ENCODE data around the gene SETBP1. TPM values are rescaled to one million over a fixed set of nuclear protein-coding genes. Genes with fewer than 3 reads are reported as not detected.

SETBP1 gene
- total RNA-seq, 1 donor from 2014 or later = 13.6 TPM

DNA sequence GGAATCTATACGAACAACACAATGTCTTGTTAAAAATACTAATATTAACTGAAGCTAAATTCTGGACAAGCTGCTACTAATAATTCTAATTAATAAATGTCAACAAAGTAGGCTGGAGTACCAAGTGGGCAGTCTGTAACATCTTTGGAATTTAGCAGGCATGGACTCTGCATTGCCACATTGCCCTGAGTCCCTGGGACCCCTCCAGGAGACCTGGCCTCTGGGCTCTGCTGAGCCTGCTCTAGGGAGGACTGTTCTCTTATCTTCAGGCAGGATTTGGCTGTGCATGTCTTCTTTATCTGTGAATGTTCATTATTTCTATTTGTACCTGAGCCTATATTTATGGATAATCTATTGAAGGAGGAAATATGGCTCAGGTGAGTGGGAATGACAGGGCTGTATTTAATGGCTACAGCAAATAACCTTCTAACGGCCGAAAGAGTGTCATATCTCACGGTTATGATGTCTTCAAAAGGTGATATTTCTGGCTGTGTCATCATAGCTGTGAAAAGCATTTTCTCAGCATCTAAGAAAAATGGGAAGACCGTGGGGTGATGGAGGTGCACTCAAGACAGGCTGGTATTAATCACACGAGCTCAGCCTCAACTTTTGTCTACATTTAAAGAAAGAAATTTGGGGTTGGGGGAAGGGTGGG, 28.6 kb upstream of the SETBP1 start:
- Histone ChIP-seq H3K36me3 (ENCODE audit: control insufficient read depth in 3 of 3, insufficient read depth in 3 of 3, low read length in 3 of 3) (no peaks in the 10 kb centered on the region), H3K9me3 (ENCODE audit: control insufficient read depth in 3 of 3, low read length in 3 of 3) (no peaks in the 10 kb centered on the region), H3K27ac (ENCODE audit: low read depth, low read length) (no peak overlapping the region)

DNA sequence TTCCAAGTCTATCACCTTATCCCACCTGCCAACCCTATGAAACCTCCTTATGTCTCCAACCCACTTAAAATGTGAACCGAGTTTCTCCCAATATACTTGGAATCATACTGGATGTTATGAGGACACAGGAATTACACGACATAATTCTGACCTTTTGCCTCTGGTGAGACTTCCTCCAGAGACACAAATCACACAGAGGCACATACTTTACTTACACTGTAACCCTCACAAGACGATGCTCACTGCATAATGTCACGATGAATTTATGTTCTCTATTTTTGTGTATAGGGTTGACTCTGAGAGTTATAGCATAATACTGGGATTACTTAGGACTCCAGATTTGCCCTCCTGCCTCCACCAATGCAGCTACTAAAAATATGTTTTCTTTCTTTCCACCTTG, 28.0 kb upstream of the SETBP1 start:
- no peaks in the 10 kb centered on the region for H3K4me1 ChIP-seq (ENCODE audit: control insufficient read depth in 3 of 3, insufficient read depth in 3 of 3, low read length in 3 of 3)
- no peaks in the 10 kb centered on the region for H3K9me3 ChIP-seq (ENCODE audit: control insufficient read depth in 3 of 3, low read length in 3 of 3)
- H3K27ac ChIP-seq (ENCODE audit: low read depth, low read length) = no peak overlapping the region
- no peak overlapping the region for H3K4me3 ChIP-seq (ENCODE audit: low read length in 3 of 3)
- H3K9ac ChIP-seq (ENCODE audit: low read depth in 1 of 3, low read length in 3 of 3) = no peak overlapping the region
- no peaks in the 10 kb centered on the region for H3K36me3 ChIP-seq (ENCODE audit: control insufficient read depth in 3 of 3, insufficient read depth in 3 of 3, low read length in 3 of 3)
- H3K27me3 ChIP-seq (ENCODE audit: control insufficient read depth in 3 of 3, insufficient read depth in 3 of 3, low read length in 3 of 3) = no peaks in the 10 kb centered on the region

More for the DNA sequence above, 28.6 kb upstream of the SETBP1 start:
- H3K4me1 ChIP-seq (ENCODE audit: control insufficient read depth in 3 of 3, insufficient read depth in 3 of 3, low read length in 3 of 3) = no peaks in the 10 kb centered on the region
- no peak overlapping the region for H3K9ac ChIP-seq (ENCODE audit: low read depth in 1 of 3, low read length in 3 of 3)
- H3K4me3 ChIP-seq (ENCODE audit: low read length in 3 of 3) = no peak overlapping the region
- no peaks in the 10 kb centered on the region for H3K27me3 ChIP-seq (ENCODE audit: control insufficient read depth in 3 of 3, insufficient read depth in 3 of 3, low read length in 3 of 3)

DNA sequence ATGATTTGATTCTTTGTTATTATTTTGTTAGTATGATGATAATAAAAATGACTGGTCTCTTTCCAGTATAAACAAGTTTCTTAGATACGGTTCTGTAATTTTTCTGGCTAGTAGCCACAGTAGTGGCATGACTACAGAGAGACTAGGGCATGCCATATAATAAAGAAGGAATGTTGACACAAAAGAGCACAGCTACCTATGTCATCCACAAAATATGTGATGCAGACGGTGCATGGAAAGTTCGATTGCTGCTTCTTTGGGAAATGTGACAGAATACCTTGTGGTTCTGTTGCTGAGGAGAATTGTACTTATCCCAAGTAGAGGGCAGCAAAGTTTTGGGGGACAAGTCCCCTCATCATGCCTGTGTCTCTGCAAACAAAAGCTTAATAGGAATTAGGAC, 26.1 kb upstream of the SETBP1 start:
- H3K4me3 ChIP-seq (ENCODE audit: low read length in 3 of 3) = no peak overlapping the region

GRCh38 chr18:44655435-44655834, 25.3 kb upstream of the SETBP1 start:
- Histone ChIP-seq H3K4me1 (ENCODE audit: control insufficient read depth in 3 of 3, insufficient read depth in 3 of 3, low read length in 3 of 3) (no peaks in the 10 kb centered on the region), H3K4me3 (ENCODE audit: low read length in 3 of 3) (no peak overlapping the region), H3K36me3 (ENCODE audit: control insufficient read depth in 3 of 3, insufficient read depth in 3 of 3, low read length in 3 of 3) (no peaks in the 10 kb centered on the region), H3K9me3 (ENCODE audit: control insufficient read depth in 3 of 3, low read length in 3 of 3) (no peaks in the 10 kb centered on the region), H3K9ac (ENCODE audit: low read depth in 1 of 3, low read length in 3 of 3) (no peak overlapping the region), H3K27ac (ENCODE audit: low read depth, low read length) (no peak overlapping the region), H3K27me3 (ENCODE audit: control insufficient read depth in 3 of 3, insufficient read depth in 3 of 3, low read length in 3 of 3) (no peaks in the 10 kb centered on the region)

More for the DNA sequence above, 26.1 kb upstream of the SETBP1 start:
- no peaks in the 10 kb centered on the region for H3K36me3 ChIP-seq (ENCODE audit: control insufficient read depth in 3 of 3, insufficient read depth in 3 of 3, low read length in 3 of 3)
- H3K4me1 ChIP-seq (ENCODE audit: control insufficient read depth in 3 of 3, insufficient read depth in 3 of 3, low read length in 3 of 3) = no peaks in the 10 kb centered on the region
- no peaks in the 10 kb centered on the region for H3K9me3 ChIP-seq (ENCODE audit: control insufficient read depth in 3 of 3, low read length in 3 of 3)
- H3K27me3 ChIP-seq (ENCODE audit: control insufficient read depth in 3 of 3, insufficient read depth in 3 of 3, low read length in 3 of 3) = no peaks in the 10 kb centered on the region
- no peak overlapping the region for H3K27ac ChIP-seq (ENCODE audit: low read depth, low read length)
- no peak overlapping the region for H3K9ac ChIP-seq (ENCODE audit: low read depth in 1 of 3, low read length in 3 of 3)

- Histone ChIP-seq H3K27me3 (ENCODE audit: control insufficient read depth in 3 of 3, insufficient read depth in 3 of 3, low read length in 3 of 3) (no peaks in the 10 kb centered on the region), H3K9me3 (ENCODE audit: control insufficient read depth in 3 of 3, low read length in 3 of 3) (no peaks in the 10 kb centered on the region), H3K4me3 (ENCODE audit: low read length in 3 of 3) (no peak overlapping the region), H3K36me3 (ENCODE audit: control insufficient read depth in 3 of 3, insufficient read depth in 3 of 3, low read length in 3 of 3) (no peaks in the 10 kb centered on the region), H3K4me1 (ENCODE audit: control insufficient read depth in 3 of 3, insufficient read depth in 3 of 3, low read length in 3 of 3) (no peaks in the 10 kb centered on the region), H3K27ac (ENCODE audit: low read depth, low read length) (no peak overlapping the region), H3K9ac (ENCODE audit: low read depth in 1 of 3, low read length in 3 of 3) (no peak overlapping the region)
Observed at GRCh38 chr18:44659771-44660170, 20.9 kb upstream of the SETBP1 start.

DNA sequence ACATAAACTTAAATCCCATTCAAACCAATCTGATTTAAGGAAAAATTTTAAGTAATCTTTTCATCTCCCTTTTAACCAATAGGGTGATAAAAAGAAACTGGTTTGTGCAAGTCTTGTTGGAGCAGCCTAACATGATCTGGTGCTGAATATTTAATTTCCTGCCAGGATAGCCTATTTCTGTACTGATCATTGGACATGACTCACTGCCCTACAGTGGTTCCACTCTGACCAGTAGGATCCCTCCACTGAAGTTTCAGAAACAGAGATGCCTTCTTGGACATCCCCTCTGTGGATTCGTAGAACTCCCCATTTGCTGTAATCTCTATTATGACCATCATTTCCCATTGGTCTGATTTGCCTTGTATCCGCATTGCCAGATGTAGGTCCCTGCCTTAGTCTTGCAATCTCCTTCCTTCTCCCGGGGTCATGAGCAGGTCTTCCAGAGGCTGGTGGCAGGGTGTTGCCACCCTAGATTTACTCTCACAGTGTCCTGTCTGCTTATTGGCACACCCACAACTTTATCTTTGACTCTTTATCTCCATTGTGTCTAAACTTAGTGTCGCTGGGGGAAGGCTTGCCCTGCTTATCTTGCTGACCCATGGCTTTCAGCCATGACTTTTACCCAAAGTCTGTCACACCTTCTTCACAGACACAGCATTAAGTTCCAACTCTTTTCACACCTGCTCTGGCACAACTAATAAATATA, 12.3 kb upstream of the SETBP1 start:
- Histone ChIP-seq H3K36me3 (ENCODE audit: control insufficient read depth in 3 of 3, insufficient read depth in 3 of 3, low read length in 3 of 3) (no peaks in the 10 kb centered on the region), H3K27me3 (ENCODE audit: control insufficient read depth in 3 of 3, insufficient read depth in 3 of 3, low read length in 3 of 3) (no peaks in the 10 kb centered on the region), H3K4me3 (ENCODE audit: low read length in 3 of 3) (no peak overlapping the region), H3K9me3 (ENCODE audit: control insufficient read depth in 3 of 3, low read length in 3 of 3) (no peaks in the 10 kb centered on the region), H3K27ac (ENCODE audit: low read depth, low read length) (no peak overlapping the region), H3K9ac (ENCODE audit: low read depth in 1 of 3, low read length in 3 of 3) (no peak overlapping the region), H3K4me1 (ENCODE audit: control insufficient read depth in 3 of 3, insufficient read depth in 3 of 3, low read length in 3 of 3) (peaks cover 0 to under 1% (median 0%) of the 10 kb centered on the region in 3 donors)

GRCh38 chr18:44671914-44672313, 8.8 kb upstream of the SETBP1 start:
- H3K27me3 ChIP-seq (ENCODE audit: control insufficient read depth in 3 of 3, insufficient read depth in 3 of 3, low read length in 3 of 3) = no peaks in the 10 kb centered on the region

DNA sequence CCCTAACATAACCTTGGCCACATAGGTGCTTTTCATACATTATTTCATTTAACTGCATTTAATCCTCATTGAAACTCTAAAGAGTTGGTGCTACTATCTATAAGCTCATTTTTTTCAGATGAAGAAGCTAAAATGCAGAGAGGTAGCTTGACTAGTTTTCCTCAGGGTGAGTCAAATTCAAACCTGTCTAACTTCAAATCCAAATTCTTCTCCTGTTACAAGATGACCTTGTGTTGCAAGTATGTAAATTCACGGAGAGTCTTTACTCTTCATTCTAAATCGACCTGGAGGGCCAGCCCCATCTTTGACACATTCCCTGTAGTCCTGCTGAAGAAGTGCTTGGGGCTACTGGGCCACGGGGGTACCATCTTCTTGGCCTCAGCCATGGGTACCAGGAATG, 8.2 kb upstream of the SETBP1 start:
- no peak overlapping the region for H3K9ac ChIP-seq (ENCODE audit: low read depth in 1 of 3, low read length in 3 of 3)

More at GRCh38 chr18:44671914-44672313, 8.8 kb upstream of the SETBP1 start:
- Histone ChIP-seq H3K9me3 (ENCODE audit: control insufficient read depth in 3 of 3, low read length in 3 of 3) (no peaks in the 10 kb centered on the region), H3K4me3 (ENCODE audit: low read length in 3 of 3) (no peak overlapping the region), H3K4me1 (ENCODE audit: control insufficient read depth in 3 of 3, insufficient read depth in 3 of 3, low read length in 3 of 3) (peaks cover 0 to 5% (median 0%) of the 10 kb centered on the region in 3 donors), H3K27ac (ENCODE audit: low read depth, low read length) (no peak overlapping the region), H3K36me3 (ENCODE audit: control insufficient read depth in 3 of 3, insufficient read depth in 3 of 3, low read length in 3 of 3) (no peaks in the 10 kb centered on the region), H3K9ac (ENCODE audit: low read depth in 1 of 3, low read length in 3 of 3) (no peak overlapping the region)

DNA sequence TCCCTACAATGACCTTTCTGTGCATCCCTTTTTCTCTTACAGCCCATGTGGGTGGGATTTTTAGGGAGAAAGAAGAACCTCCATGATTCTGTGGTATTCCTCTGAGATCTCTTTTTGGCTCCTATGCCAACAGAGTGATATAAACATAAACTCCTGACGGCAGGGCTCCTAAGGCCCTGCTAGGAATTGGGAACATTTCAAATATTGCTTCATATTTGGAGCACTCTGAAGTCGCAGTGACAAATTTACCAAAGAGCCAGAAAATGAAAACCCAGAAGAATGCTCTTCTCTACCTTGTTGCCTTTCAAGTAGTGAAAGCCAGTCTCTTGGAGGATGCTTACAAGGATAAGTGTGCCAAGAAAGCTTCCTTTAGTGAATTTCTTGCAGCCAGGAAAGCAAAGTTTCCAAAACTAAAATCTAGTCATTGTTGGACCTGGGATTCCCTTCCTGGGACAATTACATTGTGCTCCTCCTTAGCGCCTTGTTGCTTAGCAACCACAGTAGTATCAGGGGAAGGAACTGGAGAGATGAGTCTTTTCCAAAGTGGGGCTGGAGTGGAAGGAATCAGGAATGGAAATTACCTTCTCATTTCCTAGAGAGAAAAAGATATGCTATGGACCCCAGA, 7.3 kb upstream of the SETBP1 start:
- peaks cover 0 to 10% (median 0%) of the 10 kb centered on the region in 3 donors for H3K4me1 ChIP-seq (ENCODE audit: control insufficient read depth in 3 of 3, insufficient read depth in 3 of 3, low read length in 3 of 3)
- no peaks in the 10 kb centered on the region for H3K9me3 ChIP-seq (ENCODE audit: control insufficient read depth in 3 of 3, low read length in 3 of 3)
- no peak overlapping the region for H3K4me3 ChIP-seq (ENCODE audit: low read length in 3 of 3)
- H3K27me3 ChIP-seq (ENCODE audit: control insufficient read depth in 3 of 3, insufficient read depth in 3 of 3, low read length in 3 of 3) = no peaks in the 10 kb centered on the region
- H3K9ac ChIP-seq (ENCODE audit: low read depth in 1 of 3, low read length in 3 of 3) = no peak overlapping the region
- no peaks in the 10 kb centered on the region for H3K36me3 ChIP-seq (ENCODE audit: control insufficient read depth in 3 of 3, insufficient read depth in 3 of 3, low read length in 3 of 3)
- H3K27ac ChIP-seq (ENCODE audit: low read depth, low read length) = no peak overlapping the region

More for the DNA sequence above, 8.2 kb upstream of the SETBP1 start:
- H3K36me3 ChIP-seq (ENCODE audit: control insufficient read depth in 3 of 3, insufficient read depth in 3 of 3, low read length in 3 of 3) = no peaks in the 10 kb centered on the region
- no peak overlapping the region for H3K27ac ChIP-seq (ENCODE audit: low read depth, low read length)
- H3K27me3 ChIP-seq (ENCODE audit: control insufficient read depth in 3 of 3, insufficient read depth in 3 of 3, low read length in 3 of 3) = no peaks in the 10 kb centered on the region
- H3K4me3 ChIP-seq (ENCODE audit: low read length in 3 of 3) = no peak overlapping the region
- no peaks in the 10 kb centered on the region for H3K9me3 ChIP-seq (ENCODE audit: control insufficient read depth in 3 of 3, low read length in 3 of 3)
- peaks cover 0 to 5% (median 0%) of the 10 kb centered on the region in 3 donors for H3K4me1 ChIP-seq (ENCODE audit: control insufficient read depth in 3 of 3, insufficient read depth in 3 of 3, low read length in 3 of 3)

- Histone ChIP-seq H3K36me3 (ENCODE audit: control insufficient read depth in 3 of 3, insufficient read depth in 3 of 3, low read length in 3 of 3) (no peaks in the 10 kb centered on the region), H3K4me3 (ENCODE audit: low read length in 3 of 3) (no peak overlapping the region), H3K9me3 (ENCODE audit: control insufficient read depth in 3 of 3, low read length in 3 of 3) (no peaks in the 10 kb centered on the region), H3K27me3 (ENCODE audit: control insufficient read depth in 3 of 3, insufficient read depth in 3 of 3, low read length in 3 of 3) (no peaks in the 10 kb centered on the region), H3K27ac (ENCODE audit: low read depth, low read length) (no peak overlapping the region), H3K9ac (ENCODE audit: low read depth in 1 of 3, low read length in 3 of 3) (no peak overlapping the region), H3K4me1 (ENCODE audit: control insufficient read depth in 3 of 3, insufficient read depth in 3 of 3, low read length in 3 of 3) (peaks cover 14 to 29% (median 16%) of the 10 kb centered on the region in 3 donors)
Observed at GRCh38 chr18:44677933-44678332, 2.8 kb upstream of the SETBP1 start.

All from skeletal muscle tissue (tissue), 4 donors.